A549 (cell line): ENCODE measurements around the gene EEFSEC. TPM values are rescaled to one million over a fixed set of nuclear protein-coding genes. Genes with fewer than 3 reads are reported as not detected.

Experiments
- ATAC-seq, 2 experiments: fragments of 200-7000 bp in 1 of 2; fragments of >200 bp in 1 of 2; cut with Nextera tagmentation in 1 of 2; cut with Tn5 transposase in 1 of 2; 3 replicates each; pipeline versions ENCODE4 v1.8.0 to v1.9.1; 2018 to 2020; ENCODE audit warnings: mild to moderate bottlenecking in 1 of 2, moderate library complexity in 1 of 2
- CTCF ChIA-PET: fragments of 300-600 bp; sonication (Branson Sonifier 250); formaldehyde crosslinking; extraction: SDS; loops from one replicate; lab custom pipeline; 2021; ENCODE audit warnings: antibody characterized with exemption, inconsistent platforms; lab: Yijun Ruan, JAX
- POLR2A ChIA-PET: fragments of 350-600 bp; formaldehyde crosslinking; extraction: SDS; loops from one replicate; lab custom pipeline; 2021; ENCODE audit warnings: antibody characterized with exemption, inconsistent platforms; lab: Yijun Ruan, JAX
- DNase-seq, 2 experiments: peaks; one replicate each; pipeline versions ENCODE4 v3.0.0 to v3.0.0-alpha.2; 2011 to 2016; ENCODE audit warnings: low read depth in 1 of 2, low spot score in 1 of 2
- FAIRE-seq: peaks from 2 replicates; lab custom pipeline; 2011; peaks lifted over from hg19 to GRCh38; lab: Jason Lieb, UNC
- H3K27ac ChIP-seq, 2 experiments: fragments of >200 bp; sonication (Bioruptor Twin); formaldehyde crosslinking; 3 replicates each; pipeline ENCODE4 v1.5.1; 2016 to 2017
- H3K4me1 ChIP-seq: fragments of >200 bp; sonication (Bioruptor Twin); formaldehyde crosslinking; 3 replicates; pipeline ENCODE4 v1.6.1; 2016
- H3K4me2 ChIP-seq: fragments of >200 bp; sonication (Bioruptor Twin); formaldehyde crosslinking; 3 replicates; pipeline ENCODE4 v1.6.1; 2016
- H3K4me3 ChIP-seq: fragments of >200 bp; sonication (Bioruptor Twin); formaldehyde crosslinking; 3 replicates; pipeline ENCODE4 v1.5.1; 2016
- H3K9me3 ChIP-seq: fragments of >200 bp; sonication (Bioruptor Twin); formaldehyde crosslinking; 3 replicates; pipeline ENCODE4 v1.6.1; 2016
- CBX8 ChIP-seq: fragments of 200-600 bp; sonication (generic); IDR thresholded peaks from 2 replicates; pipeline ENCODE4 v1.6.1; 2016
- CHD2 ChIP-seq: fragments of 150-350 bp; IDR thresholded peaks from 2 replicates; pipeline ENCODE4 v1.6.1; 2014; ENCODE audit warnings: low read length; ENCODE audit not compliant: partially characterized antibody
- EHF ChIP-seq: fragments of 250-450 bp; sonication (Bioruptor Pico); IDR thresholded peaks from 2 replicates; pipeline ENCODE4 v1.5.0; 2020; ENCODE audit warnings: mild to moderate bottlenecking
- EP300 ChIP-seq, 2 experiments: fragments of >200 bp; sonication (Bioruptor Twin); formaldehyde crosslinking; IDR thresholded peaks; 2 replicates in 1 of 2; 3 replicates in 1 of 2; pipeline ENCODE4 v1.6.1; 2016 to 2017
- HDAC2 ChIP-seq: fragments of 200-600 bp; sonication (generic); IDR thresholded peaks from 2 replicates; pipeline ENCODE4 v1.6.1; 2016
- HOXB5 ChIP-seq: fragments of 250-450 bp; sonication (Bioruptor Pico); IDR thresholded peaks from 2 replicates; pipeline ENCODE4 v1.5.0; 2020; ENCODE audit warnings: mild to moderate bottlenecking, moderate library complexity
- JUN ChIP-seq, 2 experiments: fragments of >200 bp; sonication (Bioruptor Twin); formaldehyde crosslinking; IDR thresholded peaks; 2 replicates in 1 of 2; 3 replicates in 1 of 2; pipeline ENCODE4 v1.6.1; 2016 to 2017
- MAFK ChIP-seq: fragments of 450-650 bp; IDR thresholded peaks from 2 replicates; pipeline ENCODE4 v1.6.1; 2014; ENCODE audit not compliant: partially characterized antibody
- MAZ ChIP-seq: fragments of 150-350 bp; IDR thresholded peaks from 2 replicates; pipeline ENCODE4 v1.6.1; 2014; ENCODE audit warnings: antibody characterized with exemption, low read depth, low read length, borderline replicate concordance
- RAD21 ChIP-seq, 2 experiments: fragments of >200 bp in 1 of 2; sonication (Bioruptor Twin) in 1 of 2; formaldehyde crosslinking in 1 of 2; IDR thresholded peaks in 1 of 2; conservative IDR thresholded peaks in 1 of 2; 2 replicates in 1 of 2; 3 replicates in 1 of 2; pipeline ENCODE4 v1.6.1; 2012 to 2018; ENCODE audit warnings: inconsistent platforms in 1 of 2
- RARB ChIP-seq: fragments of 250-450 bp; sonication (Bioruptor Pico); IDR thresholded peaks from 2 replicates; pipeline ENCODE4 v1.8.0; 2021; ENCODE audit warnings: mild to moderate bottlenecking, moderate library complexity
- RCOR1 ChIP-seq: fragments of 150-350 bp; IDR thresholded peaks from 2 replicates; pipeline ENCODE4 v1.6.1; 2014; ENCODE audit warnings: antibody characterized with exemption, low read length, low read depth
- RNF2 ChIP-seq: fragments of 200-600 bp; sonication (generic); IDR thresholded peaks from 2 replicates; pipeline ENCODE4 v1.6.1; 2016; ENCODE audit warnings: low read depth, mild to moderate bottlenecking, antibody characterized with exemption, moderate library complexity, borderline replicate concordance
- TP53 ChIP-seq: fragments of 250-450 bp; sonication (Bioruptor Pico); IDR thresholded peaks from 2 replicates; pipeline ENCODE4 v1.5.0; 2021; ENCODE audit warnings: mild to moderate bottlenecking, moderate library complexity
- ZNF302 ChIP-seq: fragments of 250-450 bp; sonication (Bioruptor Pico); IDR thresholded peaks from 2 replicates; pipeline ENCODE4 v1.9.0; 2021; ENCODE audit warnings: inconsistent platforms, mild to moderate bottlenecking, moderate library complexity
- ZSCAN20 ChIP-seq: fragments of 250-450 bp; sonication (Bioruptor Pico); IDR thresholded peaks from 2 replicates; pipeline ENCODE4 v1.8.0; 2022; ENCODE audit warnings: mild to moderate bottlenecking, moderate library complexity
- WGBS: methylation state at CpG from one replicate; pipeline ENCODE4 v1.1.6; 2017; ENCODE audit errors: missing lambda C conversion rate; 5-methylcytosine and 5-hydroxymethylcytosine counted together
- polyA plus RNA-seq, 4 experiments: library from polyadenylated mRNA; depleted of rRNA in 3 of 4; stranded (reverse); fragments of >200 nt; fragmentation: RNase III in 1 of 4; extraction: RNeasy Plus Mini Kit Qiagen cat#74134 plus additional on column Dnase treatment in 1 of 4; gene quantifications; 2 replicates in 3 of 4; 3 replicates in 1 of 4; pipeline ENCODE4 v1.2.3, GENCODE V29; 2011 to 2017
- TF ChIP-seq, protein P1 (sequence below): IDR thresholded peaks from 2 replicates; pipeline ENCODE4 v1.6.1; 2012; ENCODE audit warnings: low read depth, borderline replicate concordance
- TF ChIP-seq, protein P2 (sequence below): fragments of >200 bp; sonication (Bioruptor Twin); formaldehyde crosslinking; IDR thresholded peaks from 3 replicates; pipeline ENCODE4 v1.6.1; 2016
- TF ChIP-seq, protein P3 (sequence below): fragments of 250-450 bp; sonication (Bioruptor Pico); IDR thresholded peaks from 2 replicates; pipeline ENCODE4 v1.5.0; 2020; ENCODE audit warnings: low read depth, mild to moderate bottlenecking, moderate library complexity
- TF ChIP-seq, protein P4 (sequence below): fragments of 450-650 bp; IDR thresholded peaks from 2 replicates; pipeline ENCODE4 v1.6.1; 2014; ENCODE audit warnings: antibody characterized with exemption
- TF ChIP-seq, protein P5 (sequence below): fragments of 250-450 bp; sonication (Bioruptor Pico); IDR thresholded peaks from 2 replicates; pipeline ENCODE4 v1.5.0; 2021; ENCODE audit warnings: mild to moderate bottlenecking, moderate library complexity, borderline replicate concordance

EEFSEC gene
- polyA plus RNA-seq, 2 of the 4 experiments (the other 2 are of a cell fraction) = 6.9 to 7.3 TPM

DNA sequence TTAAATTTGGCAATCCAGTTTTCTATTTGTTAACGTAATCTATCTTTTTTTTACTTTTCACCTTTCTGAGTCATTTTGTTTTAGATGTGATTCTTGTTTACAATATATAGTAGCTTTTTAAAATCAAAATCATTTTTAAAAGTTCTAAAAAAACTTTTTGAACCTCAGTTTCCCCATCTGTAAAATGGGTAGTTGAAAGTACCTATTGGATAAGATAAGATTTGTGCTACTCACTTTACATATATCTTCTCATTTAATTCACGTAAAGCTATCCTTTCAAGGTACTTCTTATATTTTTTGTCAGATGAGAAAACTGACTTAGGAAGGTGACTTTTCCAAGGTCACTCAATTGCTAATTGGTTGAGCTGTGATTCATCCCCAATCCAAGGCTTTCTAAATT is 153.2 kb downstream of the EEFSEC start:
- ChIA-PET POLR2A (no interaction called here), CTCF (interaction anchor here (0.7 to 1.8 kb wide), 9 partner anchors 11 to 278 kb away, joined by 3 to 6 read pairs (median 4); no protein-coding TSS in a partner anchor)
- Histone ChIP-seq H3K4me1 (no peaks in the 10 kb centered on the region), H3K9me3 (no peaks in the 10 kb centered on the region), H3K4me2 (no peak overlapping the region), H3K4me3 (no peak overlapping the region), H3K27ac (no peak overlapping the region)
- no peak for TF ChIP-seq MAFK
- no peak for TF ChIP-seq CBX8
- TF ChIP-seq, protein P1, sequence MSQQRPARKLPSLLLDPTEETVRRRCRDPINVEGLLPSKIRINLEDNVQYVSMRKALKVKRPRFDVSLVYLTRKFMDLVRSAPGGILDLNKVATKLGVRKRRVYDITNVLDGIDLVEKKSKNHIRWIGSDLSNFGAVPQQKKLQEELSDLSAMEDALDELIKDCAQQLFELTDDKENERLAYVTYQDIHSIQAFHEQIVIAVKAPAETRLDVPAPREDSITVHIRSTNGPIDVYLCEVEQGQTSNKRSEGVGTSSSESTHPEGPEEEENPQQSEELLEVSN = no peak
- TF ChIP-seq, protein P2, sequence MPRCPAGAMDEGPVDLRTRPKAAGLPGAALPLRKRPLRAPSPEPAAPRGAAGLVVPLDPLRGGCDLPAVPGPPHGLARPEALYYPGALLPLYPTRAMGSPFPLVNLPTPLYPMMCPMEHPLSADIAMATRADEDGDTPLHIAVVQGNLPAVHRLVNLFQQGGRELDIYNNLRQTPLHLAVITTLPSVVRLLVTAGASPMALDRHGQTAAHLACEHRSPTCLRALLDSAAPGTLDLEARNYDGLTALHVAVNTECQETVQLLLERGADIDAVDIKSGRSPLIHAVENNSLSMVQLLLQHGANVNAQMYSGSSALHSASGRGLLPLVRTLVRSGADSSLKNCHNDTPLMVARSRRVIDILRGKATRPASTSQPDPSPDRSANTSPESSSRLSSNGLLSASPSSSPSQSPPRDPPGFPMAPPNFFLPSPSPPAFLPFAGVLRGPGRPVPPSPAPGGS = no peak
- TF ChIP-seq, protein P3, sequence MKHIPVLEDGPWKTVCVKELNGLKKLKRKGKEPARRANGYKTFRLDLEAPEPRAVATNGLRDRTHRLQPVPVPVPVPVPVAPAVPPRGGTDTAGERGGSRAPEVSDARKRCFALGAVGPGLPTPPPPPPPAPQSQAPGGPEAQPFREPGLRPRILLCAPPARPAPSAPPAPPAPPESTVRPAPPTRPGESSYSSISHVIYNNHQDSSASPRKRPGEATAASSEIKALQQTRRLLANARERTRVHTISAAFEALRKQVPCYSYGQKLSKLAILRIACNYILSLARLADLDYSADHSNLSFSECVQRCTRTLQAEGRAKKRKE = no peak
- TF ChIP-seq EHF = no peak
- TF ChIP-seq, protein P4, sequence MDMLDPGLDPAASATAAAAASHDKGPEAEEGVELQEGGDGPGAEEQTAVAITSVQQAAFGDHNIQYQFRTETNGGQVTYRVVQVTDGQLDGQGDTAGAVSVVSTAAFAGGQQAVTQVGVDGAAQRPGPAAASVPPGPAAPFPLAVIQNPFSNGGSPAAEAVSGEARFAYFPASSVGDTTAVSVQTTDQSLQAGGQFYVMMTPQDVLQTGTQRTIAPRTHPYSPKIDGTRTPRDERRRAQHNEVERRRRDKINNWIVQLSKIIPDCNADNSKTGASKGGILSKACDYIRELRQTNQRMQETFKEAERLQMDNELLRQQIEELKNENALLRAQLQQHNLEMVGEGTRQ = no peak
- TF ChIP-seq CHD2 = no peak
- TF ChIP-seq HOXB5 (CRISPR knock-in tag) = no peak
- TF ChIP-seq, protein P5, sequence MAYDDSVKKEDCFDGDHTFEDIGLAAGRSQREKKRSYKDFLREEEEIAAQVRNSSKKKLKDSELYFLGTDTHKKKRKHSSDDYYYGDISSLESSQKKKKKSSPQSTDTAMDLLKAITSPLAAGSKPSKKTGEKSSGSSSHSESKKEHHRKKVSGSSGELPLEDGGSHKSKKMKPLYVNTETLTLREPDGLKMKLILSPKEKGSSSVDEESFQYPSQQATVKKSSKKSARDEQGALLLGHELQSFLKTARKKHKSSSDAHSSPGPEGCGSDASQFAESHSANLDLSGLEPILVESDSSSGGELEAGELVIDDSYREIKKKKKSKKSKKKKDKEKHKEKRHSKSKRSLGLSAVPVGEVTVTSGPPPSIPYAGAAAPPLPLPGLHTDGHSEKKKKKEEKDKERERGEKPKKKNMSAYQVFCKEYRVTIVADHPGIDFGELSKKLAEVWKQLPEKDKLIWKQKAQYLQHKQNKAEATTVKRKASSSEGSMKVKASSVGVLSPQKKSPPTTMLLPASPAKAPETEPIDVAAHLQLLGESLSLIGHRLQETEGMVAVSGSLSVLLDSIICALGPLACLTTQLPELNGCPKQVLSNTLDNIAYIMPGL (CRISPR knock-in tag) = no peak
- no peak for TF ChIP-seq RARB (CRISPR knock-in tag)
- no peak for TF ChIP-seq ZSCAN20 (CRISPR knock-in tag)
- TF ChIP-seq EP300 (IDR thresholded peaks at IDR 0.05) = no peak
- TF ChIP-seq ZNF302 (CRISPR knock-in tag) = no peak
- ATAC-seq = no peak
- 88% methylated on average over 2 of the region's 2 CpGs for WGBS
- FAIRE-seq = no peak
- no peak for DNase-seq

DNA sequence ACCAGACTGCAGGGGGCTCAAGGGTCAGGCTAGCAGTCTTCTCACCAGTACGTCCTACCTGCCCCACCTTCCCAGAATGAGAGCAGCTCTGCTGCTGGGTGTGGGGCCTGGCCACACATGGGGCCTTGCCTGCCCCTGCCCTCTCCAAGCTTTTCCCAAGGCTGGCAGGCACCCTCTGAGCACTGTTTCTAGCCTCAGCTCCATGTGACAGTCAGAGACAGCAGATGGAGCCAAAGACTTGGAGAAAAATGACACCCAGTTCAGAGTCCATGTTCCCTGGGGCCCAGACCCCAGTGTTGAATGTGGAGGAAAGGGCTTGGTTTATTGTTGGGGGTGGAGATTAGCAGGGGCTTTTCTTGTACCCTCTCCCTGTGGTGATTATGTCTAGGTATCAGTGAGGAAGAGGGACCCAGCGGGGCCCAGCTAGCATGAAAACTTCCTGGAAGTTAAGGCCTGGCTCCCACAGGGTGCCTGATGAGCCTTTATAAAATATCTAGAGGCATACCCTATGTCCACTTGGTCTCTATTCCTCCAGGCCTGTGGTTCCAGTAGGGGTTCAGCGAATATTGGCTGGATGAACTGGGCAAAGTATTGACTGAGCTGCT is 153.8 kb downstream of the EEFSEC start:
- CTCF ChIA-PET = interaction anchor here (0.7 to 1.8 kb wide), 9 partner anchors 10 to 277 kb away, joined by 3 to 6 read pairs (median 4); no protein-coding TSS in a partner anchor
- WGBS = 95% methylated on average over 2 of the region's 3 CpGs
- no peaks in the 10 kb centered on the region for H3K4me1 ChIP-seq

DNA sequence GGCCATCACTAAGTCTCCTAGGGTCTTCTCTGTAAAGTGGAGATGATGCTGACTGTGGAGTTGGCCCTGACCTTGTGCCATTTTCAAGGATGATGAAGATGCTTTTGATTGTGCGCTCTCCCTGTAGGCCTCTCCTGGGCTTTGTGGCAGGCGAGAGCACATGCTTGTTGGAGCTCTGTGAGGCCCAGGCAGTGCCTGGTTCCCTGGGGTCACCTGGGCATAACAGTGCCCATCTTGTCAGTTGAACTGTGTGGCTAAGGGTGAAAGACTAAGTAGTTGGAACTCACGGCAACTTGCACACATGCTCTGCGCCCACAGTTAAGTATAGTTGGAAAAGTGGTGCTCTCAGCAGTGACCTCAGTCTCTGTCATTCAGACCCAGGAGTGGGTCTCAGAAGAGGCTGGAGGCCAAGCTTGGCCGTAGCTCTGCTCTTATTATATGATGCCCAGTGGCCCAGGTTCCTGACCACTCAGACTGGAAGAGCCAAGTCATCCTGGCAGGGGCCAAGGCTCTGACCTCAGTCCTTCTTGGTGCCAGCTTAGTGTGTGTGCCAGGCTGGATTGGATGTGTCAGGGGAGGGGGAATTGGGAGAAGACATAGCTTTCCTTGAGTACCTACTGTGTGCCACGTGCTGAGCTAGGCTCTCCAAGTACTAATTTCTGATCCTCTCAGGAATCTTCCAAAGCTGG is 154.6 kb downstream of the EEFSEC start:
- FAIRE-seq = no peak
- ChIA-PET CTCF (interaction anchor here (1.1 to 1.8 kb wide), 7 partner anchors 10 to 277 kb away, joined by 3 to 6 read pairs (median 4); no protein-coding TSS in a partner anchor), POLR2A (interaction anchor here (0.5 kb wide), 1 partner anchor 193 kb away, joined by 3 read pairs; no protein-coding TSS in a partner anchor)
- Histone ChIP-seq H3K9me3 (no peaks in the 10 kb centered on the region), H3K4me2 (no peak overlapping the region), H3K4me3 (no peak overlapping the region), H3K27ac (no peak overlapping the region), H3K4me1 (no peaks in the 10 kb centered on the region)
- WGBS = 91% methylated on average over 5 of the region's 6 CpGs
- no peak for TF ChIP-seq MAZ
- TF ChIP-seq ZSCAN20 (CRISPR knock-in tag) = no peak
- TF ChIP-seq JUN (IDR thresholded peaks at IDR 0.05) = no peak
- TF ChIP-seq, protein P5 (CRISPR knock-in tag) = no peak
- TF ChIP-seq RCOR1 = no peak
- no peak for TF ChIP-seq RNF2
- no peak for TF ChIP-seq EP300 (IDR thresholded peaks at IDR 0.05)
- no peak for DNase-seq
- no peak for ATAC-seq

More for the DNA sequence above, 153.8 kb downstream of the EEFSEC start:
- no peak for FAIRE-seq
- TF ChIP-seq RAD21 (conservative IDR thresholded peaks at IDR 0.05 in 1 of 2, IDR thresholded peaks at IDR 0.05 in 1 of 2) (peak; percentile 16 to 25; a peak in 1 of 5 replicates), TP53 (CRISPR knock-in tag) (no peak), HDAC2 (no peak)
- TF ChIP-seq, all 56 proteins: peak for 1
- Histone ChIP-seq H3K9me3 (no peaks in the 10 kb centered on the region), H3K4me3 (no peak overlapping the region), H3K27ac (no peak overlapping the region), H3K4me2 (no peak overlapping the region)
- DNase-seq = no peak
- POLR2A ChIA-PET = no interaction called here
- peak in 1 of 2 experiments; percentile 57; a peak in 3 of 6 replicates for ATAC-seq
